Activated CD8-positive, alpha-beta memory T cell treated with anti-CD3 and anti-CD28 coated beads for 4 hours (primary cell): ENCODE measurements around the gene GCA.

Experiments used
- DNase-seq, 2 donors: peaks; one replicate each; pipeline ENCODE4 v3.0.0-alpha.2; 2020; ENCODE audit warnings: low read depth in 2 of 2

Gene GCA

GRCh38 chr2:162343824-162344616 is at the start of gene GCA:
Gene GCA, plus strand, starts transcription at chr2:162344132. Its CDS starts 117 bp downstream, at chr2:162344249.
- DNase-seq: peak; percentile 94 to 98

GRCh38 chr2:162295009-162295408 is 48.9 kb upstream of the GCA start:
- DNase-seq: no peak

- peak in 1 of 2 donors; percentile 26 for DNase-seq
These were observed 45.9 kb upstream of the GCA start for GRCh38 chr2:162297925-162298552.

- no peak for DNase-seq
These were observed 45.1 kb upstream of the GCA start for GRCh38 chr2:162298669-162299335.

- DNase-seq: no peak
These were observed 43.7 kb upstream of the GCA start for GRCh38 chr2:162300266-162300665.

GRCh38 chr2:162301151-162301804 is 42.7 kb upstream of the GCA start:
- DNase-seq: peak in 1 of 2 donors; percentile 13

- no peak for DNase-seq
These were observed 42.1 kb upstream of the GCA start for GRCh38 chr2:162301877-162302276.

GRCh38 chr2:162305901-162306300 is 38.0 kb upstream of the GCA start:
- no peak for DNase-seq

GRCh38 chr2:162308747-162309503 is 35.0 kb upstream of the GCA start:
- no peak for DNase-seq

- no peak for DNase-seq
These were observed 31.1 kb upstream of the GCA start for GRCh38 chr2:162312853-162313252.

- DNase-seq: no peak
These were observed 28.0 kb upstream of the GCA start for GRCh38 chr2:162315938-162316337.

GRCh38 chr2:162316590-162316989 is 27.3 kb upstream of the GCA start:
- no peak for DNase-seq

- DNase-seq: no peak
These were observed 26.7 kb upstream of the GCA start for GRCh38 chr2:162317058-162317742.

GRCh38 chr2:162317861-162318327 is 26.0 kb upstream of the GCA start:
- no peak for DNase-seq

- DNase-seq: peak; percentile 50 to 63
These were observed 25.4 kb upstream of the GCA start, which contains the start of gene IFIH1 for GRCh38 chr2:162318328-162319180. Gene IFIH1, minus strand, starts transcription at chr2:162318684. Its CDS starts 377 bp downstream, at chr2:162318307.

GRCh38 chr2:162320864-162321517 is 22.9 kb upstream of the GCA start:
- no peak for DNase-seq

- no peak for DNase-seq
These were observed 19.0 kb upstream of the GCA start for GRCh38 chr2:162324953-162325352.

GRCh38 chr2:162327134-162327769 is 16.7 kb upstream of the GCA start:
- no peak for DNase-seq

- no peak for DNase-seq
These were observed 16.1 kb upstream of the GCA start for GRCh38 chr2:162327806-162328205.
